ENCODE measurements around the gene LGR6.

Gene LGR6

GRCh38 chr1:202200669-202201068 lies 7.1 kb downstream of the LGR6 start:
- TF ChIP-seq REST (IDR thresholded peaks at IDR 0.05; ENCODE audit: insufficient read depth in 1 of 2, low read depth in 2 of 2, low read length in 2 of 2) = no peak
- TF ChIP-seq FOXP2 (optimal IDR thresholded peaks at IDR 0.05; ENCODE audit: borderline replicate concordance, extremely low read depth, extremely low read length, insufficient read depth) = no peak
- TF ChIP-seq SIN3A (IDR thresholded peaks at IDR 0.05; ENCODE audit: borderline replicate concordance, insufficient read depth, low read length) = no peak
- TF ChIP-seq POLR2AphosphoS5 (IDR thresholded peaks at IDR 0.05; ENCODE audit: low read depth, low read length) = no peak
- TF ChIP-seq TAF1 (IDR thresholded peaks at IDR 0.05; ENCODE audit: borderline replicate concordance, insufficient read depth, low read length) = no peak

- no peak for TF ChIP-seq POLR2AphosphoS5 (IDR thresholded peaks at IDR 0.05; ENCODE audit: low read depth, low read length)
- TF ChIP-seq REST (IDR thresholded peaks at IDR 0.05; ENCODE audit: insufficient read depth in 1 of 2, low read depth in 2 of 2, low read length in 2 of 2) = no peak
- TF ChIP-seq TAF1 (IDR thresholded peaks at IDR 0.05; ENCODE audit: borderline replicate concordance, insufficient read depth, low read length) = no peak
- TF ChIP-seq FOXP2 (optimal IDR thresholded peaks at IDR 0.05; ENCODE audit: borderline replicate concordance, extremely low read depth, extremely low read length, insufficient read depth) = no peak
- no peak for TF ChIP-seq SIN3A (IDR thresholded peaks at IDR 0.05; ENCODE audit: borderline replicate concordance, insufficient read depth, low read length)
Measured at GRCh38 chr1:202201266-202201665, 7.7 kb downstream of the LGR6 start.

GRCh38 chr1:202201971-202202370 lies 8.4 kb downstream of the LGR6 start:
- TF ChIP-seq SIN3A (IDR thresholded peaks at IDR 0.05; ENCODE audit: borderline replicate concordance, insufficient read depth, low read length) (no peak), TAF1 (IDR thresholded peaks at IDR 0.05; ENCODE audit: borderline replicate concordance, insufficient read depth, low read length) (no peak), FOXP2 (optimal IDR thresholded peaks at IDR 0.05; ENCODE audit: borderline replicate concordance, extremely low read depth, extremely low read length, insufficient read depth) (no peak), POLR2AphosphoS5 (IDR thresholded peaks at IDR 0.05; ENCODE audit: low read depth, low read length) (no peak), REST (IDR thresholded peaks at IDR 0.05; ENCODE audit: insufficient read depth in 1 of 2, low read depth in 2 of 2, low read length in 2 of 2) (no peak)

GRCh38 chr1:202202500-202203168 lies 9.0 kb downstream of the LGR6 start:
- TF ChIP-seq REST (IDR thresholded peaks at IDR 0.05; ENCODE audit: insufficient read depth in 1 of 2, low read depth in 2 of 2, low read length in 2 of 2) (no peak), SIN3A (IDR thresholded peaks at IDR 0.05; ENCODE audit: borderline replicate concordance, insufficient read depth, low read length) (no peak), TAF1 (IDR thresholded peaks at IDR 0.05; ENCODE audit: borderline replicate concordance, insufficient read depth, low read length) (no peak), POLR2AphosphoS5 (IDR thresholded peaks at IDR 0.05; ENCODE audit: low read depth, low read length) (no peak)

All from PFSK-1 (cell line).